GM12878 (cell line): ENCODE measurements around the gene CAND1. TPM values are rescaled to one million over a fixed set of nuclear protein-coding genes. Genes with fewer than 3 reads are reported as not detected.

Experiments used
- EED ChIP-seq: sonication (generic); IDR thresholded peaks from 2 replicates; pipeline ENCODE4 v1.6.1; 2016; ENCODE audit warnings: antibody characterized with exemption, low read depth
- FOXM1 ChIP-seq: IDR thresholded peaks from 2 replicates; pipeline ENCODE4 v1.6.1; 2012; ENCODE audit warnings: low read depth, mild to moderate bottlenecking, inconsistent platforms, low read length, moderate library complexity
- IRF3 ChIP-seq: fragments of 450-650 bp; IDR thresholded peaks from 2 replicates; pipeline ENCODE4 v1.6.1; 2014; ENCODE audit warnings: mild to moderate bottlenecking
- MTA3 ChIP-seq: IDR thresholded peaks from 2 replicates; pipeline ENCODE4 v1.6.1; 2012; ENCODE audit warnings: low read length, inconsistent platforms, borderline replicate concordance
- NR2C2 ChIP-seq: IDR thresholded peaks from 2 replicates; pipeline ENCODE4 v1.6.1; 2011; ENCODE audit warnings: borderline replicate concordance, low read depth; ENCODE audit not compliant: control insufficient read depth, insufficient read length
- NRF1 ChIP-seq: conservative IDR thresholded peaks from 2 replicates; pipeline ENCODE4 v1.6.1; 2011; ENCODE audit warnings: mild to moderate bottlenecking, low read depth, low read length, improper control_type of control experiment
- POLR2AphosphoS2 ChIP-seq: IDR thresholded peaks from 2 replicates; pipeline ENCODE4 v1.6.1; 2011; ENCODE audit warnings: low read depth, mild to moderate bottlenecking, low read length, improper control_type of control experiment, moderate library complexity
- STAT1 ChIP-seq: fragments of 450-650 bp; conservative IDR thresholded peaks from 2 replicates; pipeline ENCODE4 v1.6.1; 2014; ENCODE audit warnings: antibody characterized with exemption, mild to moderate bottlenecking
- ZBTB11 ChIP-seq: fragments of 450-650 bp; formaldehyde crosslinking; IDR thresholded peaks from 2 replicates; pipeline ENCODE4 v1.5.0; 2022; ENCODE audit warnings: mild to moderate bottlenecking, missing genetic modification characterization
- ZNF384 ChIP-seq: IDR thresholded peaks from 2 replicates; pipeline ENCODE4 v1.6.1; 2012; ENCODE audit warnings: low read depth, mild to moderate bottlenecking, low read length, improper control_type of control experiment, borderline replicate concordance
- polyA plus RNA-seq, 11 experiments: library from polyadenylated mRNA; depleted of rRNA in 4 of 11; unstranded in 6 of 11; stranded (reverse) in 5 of 11; fragments of >200 nt; fragmentation: Nextera tagmentation in 4 of 11; fragmentation: Illumina TruSeq in 1 of 11; extraction: Ambion mirVana in 4 of 11; extraction: Trizol in 1 of 11; gene quantifications; 1 replicate in 1 of 11; 2 replicates in 10 of 11; pipeline versions ENCODE4 v1.2.1 to v1.2.3, GENCODE V29; 2011 to 2016; ENCODE audit warnings: inconsistent platforms in 2 of 11, missing spikeins in 2 of 11, low read depth in 1 of 11
- total RNA-seq, 4 experiments: library from RNA; depleted of rRNA in 3 of 4; stranded (reverse); fragments of >200 nt in 3 of 4; fragmentation: Illumina TruSeq in 1 of 4; extraction: Trizol in 1 of 4; gene quantifications; 2 replicates each; pipeline versions ENCODE4 v1.2.1 to v1.2.3, GENCODE V29; 2013 to 2021

The CAND1 gene
- total and polyA plus RNA-seq, 10 of the 15 experiments (the other 5 are each of a cell fraction or from before 2014, with no cell fraction given) = 34.5 to 213 (median 96.0) TPM

- TF ChIP-seq IRF3 (no peak), NRF1 (no peak), STAT1 (no peak), EED (no peak), POLR2AphosphoS2 (no peak), FOXM1 (0 out of 2 replicates have a peak, but pooled peaks have one; percentile 24), ZNF384 (peak; percentile 99), NR2C2 (no peak), MTA3 (no peak), ZBTB11 (CRISPR knock-in tag) (no peak)
- TF ChIP-seq, all 136 proteins: peak for 5
These were observed 86.5 kb downstream of the CAND1 start (continued) for GRCh38 chr12:67355428-67356379.
